GM19043 (cell line): Measurements from ENCODE around the gene DPM1.

Experiments
- ATAC-seq: cut with Tn5 transposase; IDR thresholded peaks from one replicate; pipeline ENCODE4 v1.9.1; 2021; ENCODE audit warnings: low read depth; ENCODE audit not compliant: unreplicated experiment

Gene DPM1

GRCh38 chr20:50904067-50904570, 54.2 kb downstream of the DPM1 start:
- no peak for ATAC-seq

DNA sequence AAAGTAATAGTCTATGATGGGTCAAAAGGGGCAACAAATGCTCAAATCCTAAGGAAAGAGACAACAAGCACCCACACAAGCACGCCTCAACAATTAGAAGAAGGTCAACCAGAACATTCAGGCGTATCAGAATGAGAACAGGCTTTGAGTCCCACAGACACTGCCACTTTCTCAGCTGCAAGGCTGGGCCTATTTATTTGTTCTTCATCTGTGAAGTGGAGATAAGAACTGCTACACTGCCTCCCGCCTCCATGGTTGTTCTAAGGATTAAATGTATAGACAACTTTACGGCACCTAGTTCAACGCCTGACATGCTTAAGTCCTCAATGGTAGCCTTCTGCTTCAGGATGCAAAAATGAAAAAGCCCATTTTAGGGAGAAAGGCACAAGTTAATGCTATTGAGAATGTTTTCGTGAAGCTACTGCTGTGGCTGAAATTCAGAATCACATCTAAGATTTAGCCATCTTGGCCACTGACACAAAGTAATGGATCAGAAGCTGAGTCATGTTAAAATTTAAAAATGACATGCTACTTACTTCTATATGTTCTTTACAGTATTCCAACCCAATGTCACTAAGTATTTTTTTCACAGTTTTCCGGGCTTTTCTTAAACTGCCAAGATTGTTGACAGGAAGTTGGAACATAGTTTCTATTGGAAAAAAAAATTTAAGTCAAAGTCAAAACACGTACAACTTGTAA, 54.8 kb downstream of the DPM1 start:
- no peak for ATAC-seq

DNA sequence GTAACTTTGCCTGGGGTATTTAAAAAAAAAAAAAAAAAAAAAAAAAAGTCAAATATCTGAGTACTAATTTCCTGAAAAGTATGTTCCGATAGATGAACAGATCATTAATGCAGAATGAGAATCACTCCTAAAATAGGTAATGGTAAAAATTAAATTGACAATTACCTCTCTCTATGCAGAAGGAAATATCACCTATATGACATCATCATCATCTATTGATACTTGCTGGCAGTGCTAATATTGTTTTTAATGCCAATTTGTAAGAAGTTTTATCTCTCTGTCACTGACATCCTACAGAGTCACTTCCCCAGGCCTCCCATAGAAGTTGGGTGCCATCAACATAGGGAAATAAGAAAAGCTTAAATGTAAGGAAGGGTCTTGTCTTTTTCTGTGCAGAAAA, 57.0 kb downstream of the DPM1 start:
- ATAC-seq: no peak

GRCh38 chr20:50900261-50900660, 58.1 kb downstream of the DPM1 start:
- no peak for ATAC-seq

DNA sequence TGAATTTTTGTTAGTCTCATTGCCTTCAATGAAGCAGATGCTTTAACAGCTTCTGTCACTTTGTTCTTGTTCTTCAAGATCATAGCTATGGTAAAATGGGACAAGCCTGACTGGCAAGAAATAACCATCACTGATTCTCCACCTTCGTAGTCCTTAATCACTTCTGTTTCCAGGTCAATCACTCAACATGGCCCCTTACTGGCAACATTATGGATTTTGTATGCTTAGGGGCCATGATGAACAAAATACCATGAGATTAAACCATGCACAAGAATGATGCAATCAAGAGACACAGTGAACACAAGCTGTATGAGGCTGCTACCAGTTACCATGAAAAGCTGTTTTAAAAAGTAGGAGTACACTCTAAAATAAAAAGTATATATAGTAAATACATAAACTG, 59.9 kb downstream of the DPM1 start:
- ATAC-seq: no peak

GRCh38 chr20:50895111-50895830, 63.1 kb downstream of the DPM1 start:
- no peak for ATAC-seq

- ATAC-seq: no peak
Measured at GRCh38 chr20:50893620-50894019, 64.7 kb downstream of the DPM1 start.

- no peak for ATAC-seq
Measured at GRCh38 chr20:50892394-50892793, 65.9 kb downstream of the DPM1 start.

DNA sequence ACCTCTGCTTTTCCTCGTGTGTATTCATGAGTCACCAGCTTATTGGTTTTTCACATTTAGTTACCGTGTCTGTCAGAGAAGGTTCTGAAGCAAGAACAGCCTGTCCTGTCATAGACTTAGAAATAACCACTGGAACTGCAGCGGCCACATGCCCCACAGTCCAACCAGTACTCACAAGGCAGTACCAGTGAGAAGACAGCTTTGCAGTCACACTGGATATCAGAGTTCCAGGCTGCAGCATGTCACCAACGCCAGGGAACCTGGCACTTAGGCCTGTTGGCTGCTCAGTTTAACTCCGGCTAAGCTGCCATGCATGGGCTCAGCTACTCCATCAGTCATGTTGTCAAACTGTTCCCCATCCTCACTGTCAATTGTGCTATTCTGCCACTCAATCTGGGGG, 67.2 kb downstream of the DPM1 start:
- no peak for ATAC-seq

- ATAC-seq: no peak
Measured at GRCh38 chr20:50887576-50887975, 70.8 kb downstream of the DPM1 start.

DNA sequence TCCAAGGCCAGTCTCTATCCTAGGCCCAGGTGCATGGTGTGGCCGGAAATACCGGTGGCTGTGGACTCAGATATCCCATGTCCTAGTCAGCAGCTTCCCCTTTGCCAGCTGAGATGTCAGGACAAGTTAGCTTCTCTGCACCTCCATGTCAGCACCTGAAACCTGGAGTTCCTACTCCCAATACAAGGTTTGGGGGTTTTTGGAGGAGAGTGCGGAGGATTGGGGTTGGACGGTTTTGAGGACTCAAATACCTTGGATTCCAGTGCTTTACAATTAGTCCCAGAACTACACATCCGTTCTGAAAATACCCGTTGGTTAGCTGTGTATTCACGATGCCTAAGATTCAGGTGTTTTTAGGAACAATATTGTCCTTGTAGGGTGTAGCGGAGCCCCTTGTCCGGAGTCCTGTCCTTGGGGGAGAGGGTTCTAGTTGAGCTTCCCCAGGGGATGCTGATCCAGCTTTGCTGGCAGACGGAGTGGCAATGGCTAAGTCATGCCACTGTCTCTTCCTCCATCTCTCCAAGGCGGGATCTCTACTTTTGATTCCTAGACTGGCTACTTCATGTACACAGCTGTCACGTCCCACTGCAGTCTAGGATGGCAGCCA, 72.0 kb downstream of the DPM1 start:
- no peak for ATAC-seq

- no peak for ATAC-seq
Measured at GRCh38 chr20:50885781-50886180, 72.6 kb downstream of the DPM1 start.

GRCh38 chr20:50885068-50885467, 73.3 kb downstream of the DPM1 start:
- no peak for ATAC-seq
